ENCODE measurements around the gene SART3. TPM values are rescaled to one million over a fixed set of nuclear protein-coding genes. Genes with fewer than 3 reads are reported as not detected.

Gene SART3
- polyA plus RNA-seq, 1 donor (not counting 4 experiments of a cell fraction or from before 2014, with no cell fraction given): 19.0 TPM

GRCh38 chr12:108563804-108564151 lies 2.8 kb upstream of the SART3 start:
- DNase-seq (ENCODE audit: low read depth, low spot score) (no peak), FAIRE-seq (no peak)
- Histone ChIP-seq H3K9ac (ENCODE audit: control insufficient read depth, extremely low read depth, insufficient read depth, low read length) (peak overlapping the region; percentile 93), H3K4me1 (ENCODE audit: control insufficient read depth, extremely low read depth, insufficient read depth, low read length) (peaks cover 29% of the 10 kb centered on the region), H3K9me1 (ENCODE audit: control insufficient read depth, extremely low read depth, insufficient read depth, low read length) (no peaks in the 10 kb centered on the region), H3K79me2 (ENCODE audit: control insufficient read depth, insufficient read depth, low read length) (peaks cover 32% of the 10 kb centered on the region), H4K20me1 (ENCODE audit: control insufficient read depth, extremely low read depth, insufficient read depth, low read length) (no peaks in the 10 kb centered on the region), H3K4me2 (ENCODE audit: control insufficient read depth, extremely low read depth, insufficient read depth, low read depth, low read length) (peak overlapping the region; percentile 97), H3K27ac (ENCODE audit: control insufficient read depth, insufficient read depth, low read length) (peak overlapping the region; percentile 82), H3K36me3 (ENCODE audit: control insufficient read depth in 2 of 2, extremely low read depth in 1 of 2, insufficient read depth in 2 of 2, low read length in 2 of 2) (peaks cover 26 to 36% of the 10 kb centered on the region in 2 experiments), H2AFZ (ENCODE audit: control insufficient read depth, low read length) (no peak overlapping the region), H3K9me3 (ENCODE audit: control insufficient read depth, low read depth, low read length) (no peaks in the 10 kb centered on the region), H3K27me3 (ENCODE audit: control insufficient read depth, extremely low read depth, insufficient read depth, low read length) (no peaks in the 10 kb centered on the region), H3K4me3 (ENCODE audit: control insufficient read depth in 2 of 3, extremely low read depth in 1 of 3, insufficient read depth in 2 of 3, low read depth in 1 of 3, low read length in 3 of 3) (peak overlapping the region in 1 of 3 experiments; percentile 91)
- TF ChIP-seq, protein P1, sequence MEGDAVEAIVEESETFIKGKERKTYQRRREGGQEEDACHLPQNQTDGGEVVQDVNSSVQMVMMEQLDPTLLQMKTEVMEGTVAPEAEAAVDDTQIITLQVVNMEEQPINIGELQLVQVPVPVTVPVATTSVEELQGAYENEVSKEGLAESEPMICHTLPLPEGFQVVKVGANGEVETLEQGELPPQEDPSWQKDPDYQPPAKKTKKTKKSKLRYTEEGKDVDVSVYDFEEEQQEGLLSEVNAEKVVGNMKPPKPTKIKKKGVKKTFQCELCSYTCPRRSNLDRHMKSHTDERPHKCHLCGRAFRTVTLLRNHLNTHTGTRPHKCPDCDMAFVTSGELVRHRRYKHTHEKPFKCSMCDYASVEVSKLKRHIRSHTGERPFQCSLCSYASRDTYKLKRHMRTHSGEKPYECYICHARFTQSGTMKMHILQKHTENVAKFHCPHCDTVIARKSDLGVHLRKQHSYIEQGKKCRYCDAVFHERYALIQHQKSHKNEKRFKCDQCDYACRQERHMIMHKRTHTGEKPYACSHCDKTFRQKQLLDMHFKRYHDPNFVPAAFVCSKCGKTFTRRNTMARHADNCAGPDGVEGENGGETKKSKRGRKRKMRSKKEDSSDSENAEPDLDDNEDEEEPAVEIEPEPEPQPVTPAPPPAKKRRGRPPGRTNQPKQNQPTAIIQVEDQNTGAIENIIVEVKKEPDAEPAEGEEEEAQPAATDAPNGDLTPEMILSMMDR (optimal IDR thresholded peaks at IDR 0.05 in 1 of 3, IDR thresholded peaks at IDR 0.05 in 1 of 3, conservative IDR thresholded peaks at IDR 0.05 in 1 of 3; ENCODE audit: extremely low read depth in 1 of 3, insufficient read depth in 2 of 3, low read length in 3 of 3): no peak
- no peak for TF ChIP-seq EZH2 (IDR thresholded peaks at IDR 0.05; ENCODE audit: low read length)
- dilution Hi-C loops (cut with MboI; ENCODE audit: extremely low pct_ligation_motif_present, low sequenced_read_pairs): no loop called here

- TF ChIP-seq EZH2 (IDR thresholded peaks at IDR 0.05; ENCODE audit: low read length): no peak
- TF ChIP-seq, protein P1 (optimal IDR thresholded peaks at IDR 0.05 in 1 of 3, IDR thresholded peaks at IDR 0.05 in 1 of 3, conservative IDR thresholded peaks at IDR 0.05 in 1 of 3; ENCODE audit: extremely low read depth in 1 of 3, insufficient read depth in 2 of 3, low read length in 3 of 3): peak; percentile 86 to 95 (median 91)
- H3K9me3 ChIP-seq (ENCODE audit: control insufficient read depth, low read depth, low read length): no peaks in the 10 kb centered on the region
- H3K4me2 ChIP-seq (ENCODE audit: control insufficient read depth, extremely low read depth, insufficient read depth, low read depth, low read length): peak overlapping the region; percentile 97
- dilution Hi-C loops (cut with MboI; ENCODE audit: extremely low pct_ligation_motif_present, low sequenced_read_pairs): no loop called here
- peaks cover 35% of the 10 kb centered on the region for H3K79me2 ChIP-seq (ENCODE audit: control insufficient read depth, insufficient read depth, low read length)
- peak overlapping the region; percentile 93 for H3K9ac ChIP-seq (ENCODE audit: control insufficient read depth, extremely low read depth, insufficient read depth, low read length)
- FAIRE-seq: peak; percentile 5
- no peaks in the 10 kb centered on the region for H3K27me3 ChIP-seq (ENCODE audit: control insufficient read depth, extremely low read depth, insufficient read depth, low read length)
- peaks cover under 1% of the 10 kb centered on the region for H4K20me1 ChIP-seq (ENCODE audit: control insufficient read depth, extremely low read depth, insufficient read depth, low read length)
- peak overlapping the region; percentile 82 for H3K27ac ChIP-seq (ENCODE audit: control insufficient read depth, insufficient read depth, low read length)
- peak overlapping the region; percentile 87 to 91 (median 91) for H3K4me3 ChIP-seq (ENCODE audit: control insufficient read depth in 2 of 3, extremely low read depth in 1 of 3, insufficient read depth in 2 of 3, low read depth in 1 of 3, low read length in 3 of 3)
- no peaks in the 10 kb centered on the region for H3K9me1 ChIP-seq (ENCODE audit: control insufficient read depth, extremely low read depth, insufficient read depth, low read length)
- peaks cover 29% of the 10 kb centered on the region for H3K4me1 ChIP-seq (ENCODE audit: control insufficient read depth, extremely low read depth, insufficient read depth, low read length)
- H2AFZ ChIP-seq (ENCODE audit: control insufficient read depth, low read length): peak overlapping the region; percentile 81
- DNase-seq (ENCODE audit: low read depth, low spot score): peak; percentile 44
- H3K36me3 ChIP-seq (ENCODE audit: control insufficient read depth in 2 of 2, extremely low read depth in 1 of 2, insufficient read depth in 2 of 2, low read length in 2 of 2): peaks cover 22 to 37% of the 10 kb centered on the region in 2 experiments
These were observed 2.3 kb upstream of the SART3 start for GRCh38 chr12:108563136-108563803.
